ENCODE measurements around the gene ANKLE1.

DNA sequence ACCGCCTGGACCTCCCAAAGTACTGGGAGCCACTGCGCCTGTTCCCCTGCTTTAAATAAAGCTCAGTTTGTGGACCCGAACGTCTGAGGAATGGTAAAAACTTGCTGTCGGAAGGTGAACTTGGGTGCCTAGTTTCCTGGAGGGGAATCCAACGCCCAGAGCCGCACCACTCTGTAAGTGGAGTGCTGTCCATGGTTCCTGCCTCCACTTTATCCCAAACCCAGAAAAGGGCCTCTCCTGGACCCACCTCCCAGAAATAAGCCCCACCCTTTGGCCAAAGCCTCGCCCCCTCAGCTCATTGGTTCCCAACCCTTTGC, 50.6 kb downstream of the ANKLE1 start:
- TF ChIP-seq CTCF (IDR thresholded peaks at IDR 0.05) (no peak), POLR2A (IDR thresholded peaks at IDR 0.05) (no peak)
